Measurements from ENCODE around the gene TAF3.

The TAF3 gene

DNA sequence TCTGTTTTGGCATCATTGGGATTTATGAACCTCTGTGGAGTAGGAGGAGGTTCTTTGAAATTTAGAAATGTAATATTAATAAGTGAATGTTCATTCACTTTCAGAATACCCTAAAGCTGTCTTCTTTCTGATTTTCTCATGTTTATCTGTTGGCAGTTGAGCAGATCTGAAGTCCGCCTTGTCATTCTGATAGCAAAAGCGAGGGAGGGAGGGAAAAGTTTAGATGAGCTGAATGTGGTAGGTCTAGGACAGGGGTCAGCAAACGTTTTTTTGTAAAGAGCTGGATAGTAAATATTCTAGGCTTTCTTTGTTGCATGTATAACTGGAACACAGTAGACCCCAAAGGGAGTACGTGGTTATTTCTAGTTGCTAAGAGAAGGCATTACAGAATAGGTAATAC, 141.8 kb downstream of the TAF3 start:
- H4K20me1 ChIP-seq (ENCODE audit: low read depth, low read length): no peaks in the 10 kb centered on the region
- TF ChIP-seq EZH2phosphoT487 (conservative IDR thresholded peaks at IDR 0.05; ENCODE audit: low read length) (no peak), CTCF (IDR thresholded peaks at IDR 0.05; ENCODE audit: insufficient read depth, low read length, poor library complexity, severe bottlenecking) (no peak)
- no peak overlapping the region for H2AFZ ChIP-seq (ENCODE audit: low read depth, low read length, severe bottlenecking)
- no peak overlapping the region for H3K9ac ChIP-seq (ENCODE audit: low read length)
- H3K36me3 ChIP-seq (ENCODE audit: low read length): no peaks in the 10 kb centered on the region
- no peaks in the 10 kb centered on the region for H3K79me2 ChIP-seq (ENCODE audit: insufficient read depth, low read length)
- H3K4me3 ChIP-seq (ENCODE audit: insufficient read depth, low read length, poor library complexity, severe bottlenecking): no peak overlapping the region
- no peak overlapping the region for H3K27ac ChIP-seq (ENCODE audit: low read depth, low read length)
- H3K27me3 ChIP-seq (ENCODE audit: low read length): no peaks in the 10 kb centered on the region
- no peaks in the 10 kb centered on the region for H3K9me3 ChIP-seq (ENCODE audit: insufficient read depth, low read length)
- no peaks in the 10 kb centered on the region for H3K9me2 ChIP-seq (replicated peaks; ENCODE audit: insufficient read depth, low read length)
- no peaks in the 10 kb centered on the region for H3F3A ChIP-seq (ENCODE audit: insufficient read depth)
- H3K4me2 ChIP-seq (ENCODE audit: low read depth, low read length, poor library complexity, severe bottlenecking): no peak overlapping the region

DNA sequence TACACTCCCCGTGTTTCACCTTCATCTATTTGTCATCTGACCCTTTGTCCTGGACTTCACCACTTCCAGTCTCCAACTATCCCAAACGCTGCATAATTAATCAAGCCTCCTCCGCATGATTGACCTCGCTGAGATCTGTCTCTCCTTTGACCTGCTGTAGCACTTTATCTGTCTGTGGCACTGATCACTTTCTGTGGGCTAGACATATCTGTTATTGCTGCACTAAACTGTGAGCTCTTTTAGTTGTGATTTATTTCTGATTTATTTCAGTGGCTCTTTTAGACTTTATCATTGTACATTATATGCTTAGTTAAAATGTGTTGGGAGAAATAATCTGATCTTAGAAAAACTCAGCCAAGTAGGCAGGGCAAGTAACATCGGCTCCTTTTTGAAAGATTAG, 144.3 kb downstream of the TAF3 start:
- Histone ChIP-seq H3K9me3 (ENCODE audit: insufficient read depth, low read length) (no peaks in the 10 kb centered on the region), H3K9me2 (replicated peaks; ENCODE audit: insufficient read depth, low read length) (no peaks in the 10 kb centered on the region), H3K27me3 (ENCODE audit: low read length) (no peaks in the 10 kb centered on the region), H3K36me3 (ENCODE audit: low read length) (no peaks in the 10 kb centered on the region), H3K27ac (ENCODE audit: low read depth, low read length) (no peak overlapping the region), H2AFZ (ENCODE audit: low read depth, low read length, severe bottlenecking) (no peak overlapping the region), H3K79me2 (ENCODE audit: insufficient read depth, low read length) (no peaks in the 10 kb centered on the region), H3F3A (ENCODE audit: insufficient read depth) (no peaks in the 10 kb centered on the region), H3K4me3 (ENCODE audit: insufficient read depth, low read length, poor library complexity, severe bottlenecking) (no peak overlapping the region), H3K9ac (ENCODE audit: low read length) (no peak overlapping the region), H3K4me2 (ENCODE audit: low read depth, low read length, poor library complexity, severe bottlenecking) (no peak overlapping the region), H4K20me1 (ENCODE audit: low read depth, low read length) (no peaks in the 10 kb centered on the region)
- no peak for TF ChIP-seq CTCF (IDR thresholded peaks at IDR 0.05; ENCODE audit: insufficient read depth, low read length, poor library complexity, severe bottlenecking)
- TF ChIP-seq EZH2phosphoT487 (conservative IDR thresholded peaks at IDR 0.05; ENCODE audit: low read length): no peak

DNA sequence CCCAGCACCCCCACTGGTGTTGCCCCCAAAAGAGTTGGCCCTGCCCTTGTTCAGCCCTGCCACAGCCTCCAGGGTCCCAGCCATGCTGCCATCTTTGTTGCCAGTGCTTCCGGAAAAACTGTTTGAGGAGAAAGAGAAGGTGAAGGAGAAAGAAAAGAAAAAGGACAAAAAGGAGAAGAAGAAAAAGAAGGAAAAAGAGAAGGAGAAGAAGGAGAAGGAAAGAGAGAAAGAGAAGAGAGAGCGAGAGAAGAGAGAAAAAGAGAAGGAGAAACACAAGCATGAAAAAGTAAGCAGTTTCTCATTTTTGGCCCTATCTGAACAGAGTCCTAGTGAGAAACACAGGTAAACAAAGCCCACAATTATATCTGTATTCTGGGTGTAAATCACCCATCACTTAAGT, 147.2 kb downstream of the TAF3 start:
- TF ChIP-seq CTCF (IDR thresholded peaks at IDR 0.05; ENCODE audit: insufficient read depth, low read length, poor library complexity, severe bottlenecking) (no peak), EZH2phosphoT487 (conservative IDR thresholded peaks at IDR 0.05; ENCODE audit: low read length) (no peak)

GRCh38 chr10:7967035-7967434, 148.7 kb downstream of the TAF3 start:
- Histone ChIP-seq H2AFZ (ENCODE audit: low read depth, low read length, severe bottlenecking) (no peak overlapping the region), H3F3A (ENCODE audit: insufficient read depth) (no peaks in the 10 kb centered on the region), H4K20me1 (ENCODE audit: low read depth, low read length) (no peaks in the 10 kb centered on the region), H3K9me3 (ENCODE audit: insufficient read depth, low read length) (no peaks in the 10 kb centered on the region), H3K4me2 (ENCODE audit: low read depth, low read length, poor library complexity, severe bottlenecking) (no peak overlapping the region), H3K9ac (ENCODE audit: low read length) (no peak overlapping the region), H3K4me3 (ENCODE audit: insufficient read depth, low read length, poor library complexity, severe bottlenecking) (no peak overlapping the region), H3K9me2 (replicated peaks; ENCODE audit: insufficient read depth, low read length) (no peaks in the 10 kb centered on the region), H3K27me3 (ENCODE audit: low read length) (no peaks in the 10 kb centered on the region), H3K79me2 (ENCODE audit: insufficient read depth, low read length) (no peaks in the 10 kb centered on the region), H3K27ac (ENCODE audit: low read depth, low read length) (no peak overlapping the region), H3K36me3 (ENCODE audit: low read length) (no peaks in the 10 kb centered on the region)
- no peak for TF ChIP-seq EZH2phosphoT487 (conservative IDR thresholded peaks at IDR 0.05; ENCODE audit: low read length)
- no peak for TF ChIP-seq CTCF (IDR thresholded peaks at IDR 0.05; ENCODE audit: insufficient read depth, low read length, poor library complexity, severe bottlenecking)

More for the DNA sequence above, 147.2 kb downstream of the TAF3 start:
- Histone ChIP-seq H3K27me3 (ENCODE audit: low read length) (no peaks in the 10 kb centered on the region), H3K79me2 (ENCODE audit: insufficient read depth, low read length) (no peaks in the 10 kb centered on the region), H2AFZ (ENCODE audit: low read depth, low read length, severe bottlenecking) (no peak overlapping the region), H3K27ac (ENCODE audit: low read depth, low read length) (no peak overlapping the region), H3K9ac (ENCODE audit: low read length) (no peak overlapping the region), H3K9me3 (ENCODE audit: insufficient read depth, low read length) (no peaks in the 10 kb centered on the region), H3K4me2 (ENCODE audit: low read depth, low read length, poor library complexity, severe bottlenecking) (no peak overlapping the region), H3K36me3 (ENCODE audit: low read length) (no peaks in the 10 kb centered on the region), H4K20me1 (ENCODE audit: low read depth, low read length) (no peaks in the 10 kb centered on the region), H3K4me3 (ENCODE audit: insufficient read depth, low read length, poor library complexity, severe bottlenecking) (no peak overlapping the region), H3K9me2 (replicated peaks; ENCODE audit: insufficient read depth, low read length) (no peaks in the 10 kb centered on the region), H3F3A (ENCODE audit: insufficient read depth) (no peaks in the 10 kb centered on the region)

All from SU-DHL-6 (cell line).